Upper lobe of left lung (tissue), 4 donors: ENCODE measurements around the gene SLC38A3.

ENCODE experiments used
- EP300 ChIP-seq, 4 donors: sonication (generic); formaldehyde crosslinking; IDR thresholded peaks; one replicate each; pipeline ENCODE4 v1.5.1; 2017; ENCODE audit warnings: antibody characterized with exemption in 4 of 4, control low read depth in 2 of 4
- POLR2A ChIP-seq, 4 donors: fragments of 450-650 bp; IDR thresholded peaks; one replicate each; pipeline ENCODE4 v1.5.1; 2016 to 2017; ENCODE audit warnings: antibody characterized with exemption in 4 of 4, mild to moderate bottlenecking in 2 of 4
- POLR2AphosphoS5 ChIP-seq, 2 donors: sonication (generic); formaldehyde crosslinking; IDR thresholded peaks; one replicate each; pipeline ENCODE4 v1.5.1; 2017; ENCODE audit warnings: antibody characterized with exemption in 2 of 2
- TF ChIP-seq, protein P1 (sequence below), 6 experiments: fragments of 450-650 bp in 4 of 6; fragments of 200-600 bp in 2 of 6; sonication (generic) in 2 of 6; IDR thresholded peaks; one replicate each; pipeline ENCODE4 v1.5.1; 2016 to 2019; ENCODE audit warnings: antibody characterized with exemption in 6 of 6

DNA sequence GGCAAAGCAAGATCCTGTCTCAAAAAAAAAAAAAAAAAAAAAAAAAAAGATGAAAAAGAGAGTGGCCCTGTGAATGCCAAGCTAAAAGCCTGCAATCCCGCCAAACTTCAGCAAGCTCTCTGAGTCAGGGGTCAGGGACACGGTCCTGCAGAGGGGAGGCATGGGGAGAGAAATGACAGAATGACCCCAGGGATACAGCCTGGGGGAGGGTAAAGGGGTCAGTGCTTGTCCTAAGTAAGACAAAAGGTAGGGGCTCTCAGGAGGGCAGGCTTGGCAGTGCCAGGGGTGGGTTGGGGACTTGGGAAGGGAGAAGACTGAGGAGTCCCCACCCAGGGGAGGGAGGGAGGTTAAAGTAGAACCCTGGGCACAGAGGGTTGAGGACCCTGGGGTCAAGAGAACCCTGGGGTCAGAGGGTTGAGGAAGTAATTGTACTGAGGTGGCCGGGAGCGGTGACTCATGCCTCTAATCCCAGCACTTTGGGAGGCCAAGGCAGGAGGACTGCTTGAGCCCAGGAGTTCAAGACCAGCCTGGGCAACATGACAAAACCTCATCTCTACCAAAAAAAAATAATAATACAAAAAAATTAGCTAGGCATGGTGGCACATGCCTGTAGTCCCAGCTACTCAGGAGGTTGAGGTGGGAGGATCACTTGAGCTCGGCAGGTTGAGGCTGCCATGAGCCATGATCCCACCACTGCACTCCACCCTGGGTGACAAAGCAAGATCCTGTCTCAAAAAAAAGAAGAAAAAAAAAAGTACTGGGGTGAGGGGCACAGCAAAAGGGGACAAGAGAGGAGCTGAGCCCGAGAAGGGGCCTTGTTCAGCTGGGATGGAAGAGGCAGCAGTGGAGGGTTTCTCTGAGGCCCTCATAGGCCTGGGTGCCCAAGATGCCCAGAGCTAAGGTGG lies 58.7 kb downstream of the SLC38A3 start:
- no peak for TF ChIP-seq POLR2A (IDR thresholded peaks at IDR 0.05)
- TF ChIP-seq, protein P1, sequence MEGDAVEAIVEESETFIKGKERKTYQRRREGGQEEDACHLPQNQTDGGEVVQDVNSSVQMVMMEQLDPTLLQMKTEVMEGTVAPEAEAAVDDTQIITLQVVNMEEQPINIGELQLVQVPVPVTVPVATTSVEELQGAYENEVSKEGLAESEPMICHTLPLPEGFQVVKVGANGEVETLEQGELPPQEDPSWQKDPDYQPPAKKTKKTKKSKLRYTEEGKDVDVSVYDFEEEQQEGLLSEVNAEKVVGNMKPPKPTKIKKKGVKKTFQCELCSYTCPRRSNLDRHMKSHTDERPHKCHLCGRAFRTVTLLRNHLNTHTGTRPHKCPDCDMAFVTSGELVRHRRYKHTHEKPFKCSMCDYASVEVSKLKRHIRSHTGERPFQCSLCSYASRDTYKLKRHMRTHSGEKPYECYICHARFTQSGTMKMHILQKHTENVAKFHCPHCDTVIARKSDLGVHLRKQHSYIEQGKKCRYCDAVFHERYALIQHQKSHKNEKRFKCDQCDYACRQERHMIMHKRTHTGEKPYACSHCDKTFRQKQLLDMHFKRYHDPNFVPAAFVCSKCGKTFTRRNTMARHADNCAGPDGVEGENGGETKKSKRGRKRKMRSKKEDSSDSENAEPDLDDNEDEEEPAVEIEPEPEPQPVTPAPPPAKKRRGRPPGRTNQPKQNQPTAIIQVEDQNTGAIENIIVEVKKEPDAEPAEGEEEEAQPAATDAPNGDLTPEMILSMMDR (IDR thresholded peaks at IDR 0.05) = no peak
- no peak for TF ChIP-seq POLR2AphosphoS5 (IDR thresholded peaks at IDR 0.05)
- no peak for TF ChIP-seq EP300 (IDR thresholded peaks at IDR 0.05)
